WTC11 (cell line): ENCODE measurements around the gene KAT2B. TPM values are rescaled to one million over a fixed set of nuclear protein-coding genes. Genes with fewer than 3 reads are reported as not detected.

Experiments used
- ATAC-seq: fragments of 200-7000 bp; cut with Tn5 transposase; 2 replicates; pipeline ENCODE4 v1.10.0; 2021; ENCODE audit warnings: mild to moderate bottlenecking, moderate library complexity
- CTCF ChIA-PET: fragments of 300-600 bp; sonication (Branson Sonifier 250); formaldehyde crosslinking; loops from one replicate; lab custom pipeline; 2021; ENCODE audit warnings: antibody characterized with exemption; lab: Charles Lee
- POLR2A ChIA-PET: fragments of 350-600 bp; sonication (Branson Sonifier 250); formaldehyde crosslinking; loops from one replicate; lab custom pipeline; 2021; ENCODE audit warnings: antibody characterized with exemption; lab: Charles Lee
- DNase-seq: peaks from one replicate; pipeline ENCODE4 v3.0.0; 2021; ENCODE audit warnings: low spot score
- H3K27ac Mint-ChIP-seq: 2 replicates; pipeline ENCODE4 v1.8.0; 2021; ENCODE audit warnings: mixed read lengths
- H3K27me3 Mint-ChIP-seq: 2 replicates; pipeline ENCODE4 v1.8.0; 2021; ENCODE audit warnings: low read depth, mild to moderate bottlenecking, moderate library complexity, mixed read lengths
- H3K36me3 Mint-ChIP-seq: 2 replicates; pipeline ENCODE4 v1.8.0; 2021; ENCODE audit warnings: mixed read lengths
- H3K4me1 Mint-ChIP-seq: 2 replicates; pipeline ENCODE4 v1.8.0; 2022; ENCODE audit warnings: mixed read lengths
- H3K4me3 Mint-ChIP-seq: 2 replicates; pipeline ENCODE4 v1.8.0; 2021; ENCODE audit warnings: mild to moderate bottlenecking, moderate library complexity, mixed read lengths
- H3K9me3 Mint-ChIP-seq: 2 replicates; pipeline ENCODE4 v1.8.0; 2021; ENCODE audit warnings: mixed read lengths
- AFF4 ChIP-seq: sonication (generic); formaldehyde crosslinking; IDR thresholded peaks from 2 replicates; pipeline ENCODE4 v1.8.1; 2023; ENCODE audit warnings: mild to moderate bottlenecking, missing genetic modification reagents, borderline replicate concordance
- CREB1 ChIP-seq: sonication (generic); formaldehyde crosslinking; IDR thresholded peaks from 2 replicates; pipeline ENCODE4 v1.8.0; 2023; ENCODE audit warnings: mild to moderate bottlenecking, missing genetic modification reagents
- E2F4 ChIP-seq: sonication (generic); formaldehyde crosslinking; IDR thresholded peaks from 2 replicates; pipeline ENCODE4 v1.8.1; 2022; ENCODE audit warnings: low read depth, mild to moderate bottlenecking, moderate library complexity, missing genetic modification reagents, borderline replicate concordance
- ELF4 ChIP-seq: sonication (generic); formaldehyde crosslinking; IDR thresholded peaks from 2 replicates; pipeline ENCODE4 v1.8.1; 2022; ENCODE audit warnings: low read depth, mild to moderate bottlenecking, moderate library complexity, missing genetic modification reagents
- ESRRA ChIP-seq: sonication (generic); formaldehyde crosslinking; IDR thresholded peaks from 2 replicates; pipeline ENCODE4 v1.8.1; 2022; ENCODE audit warnings: mild to moderate bottlenecking, missing genetic modification reagents, borderline replicate concordance
- FOXP1 ChIP-seq: sonication (generic); formaldehyde crosslinking; IDR thresholded peaks from 2 replicates; pipeline ENCODE4 v1.8.0; 2022; ENCODE audit warnings: missing genetic modification reagents, mild to moderate bottlenecking, moderate library complexity, borderline replicate concordance
- HMGA2 ChIP-seq: fragments of 250-450 bp; sonication (Bioruptor Pico); IDR thresholded peaks from 2 replicates; pipeline ENCODE4 v1.4.0; 2021; ENCODE audit warnings: mild to moderate bottlenecking, moderate library complexity
- HMGXB4 ChIP-seq: sonication (generic); formaldehyde crosslinking; IDR thresholded peaks from 2 replicates; pipeline ENCODE4 v1.8.1; 2023; ENCODE audit warnings: mild to moderate bottlenecking, moderate library complexity, missing genetic modification reagents
- NFE2L1 ChIP-seq: sonication (generic); formaldehyde crosslinking; IDR thresholded peaks from 2 replicates; pipeline ENCODE4 v1.8.1; 2023; ENCODE audit warnings: missing genetic modification reagents
- NR1H2 ChIP-seq: sonication (generic); formaldehyde crosslinking; IDR thresholded peaks from 2 replicates; pipeline ENCODE4 v1.9.0; 2021; ENCODE audit warnings: mild to moderate bottlenecking, moderate library complexity, missing genetic modification reagents
- RELA ChIP-seq: sonication (generic); formaldehyde crosslinking; IDR thresholded peaks from 2 replicates; pipeline ENCODE4 v1.8.1; 2022; ENCODE audit warnings: missing genetic modification reagents, mild to moderate bottlenecking, borderline replicate concordance
- SMAD4 ChIP-seq: sonication (generic); formaldehyde crosslinking; IDR thresholded peaks from 2 replicates; pipeline ENCODE4 v1.8.0; 2022; ENCODE audit warnings: mild to moderate bottlenecking, missing genetic modification reagents
- SOX15 ChIP-seq: fragments of 250-450 bp; sonication (Bioruptor Pico); IDR thresholded peaks from 2 replicates; pipeline ENCODE4 v1.9.0; 2021; ENCODE audit warnings: mild to moderate bottlenecking
- STAT6 ChIP-seq: sonication (generic); formaldehyde crosslinking; conservative IDR thresholded peaks from 2 replicates; pipeline ENCODE4 v1.8.1; 2023; ENCODE audit warnings: mild to moderate bottlenecking, low read depth, missing genetic modification reagents, moderate library complexity
- TEAD1 ChIP-seq: sonication (generic); formaldehyde crosslinking; IDR thresholded peaks from 2 replicates; pipeline ENCODE4 v1.8.0; 2022; ENCODE audit warnings: mild to moderate bottlenecking, missing genetic modification reagents
- USF1 ChIP-seq: sonication (generic); formaldehyde crosslinking; IDR thresholded peaks from 2 replicates; pipeline ENCODE4 v1.8.0; 2022; ENCODE audit warnings: mild to moderate bottlenecking, missing genetic modification reagents
- ZBTB43 ChIP-seq: sonication (generic); formaldehyde crosslinking; IDR thresholded peaks from 2 replicates; pipeline ENCODE4 v1.8.1; 2023; ENCODE audit warnings: mild to moderate bottlenecking, missing genetic modification reagents
- ZMAT4 ChIP-seq: fragments of 250-450 bp; sonication (Bioruptor Pico); IDR thresholded peaks from 2 replicates; pipeline ENCODE4 v1.9.0; 2021; ENCODE audit warnings: mild to moderate bottlenecking
- ZSCAN18 ChIP-seq: fragments of 250-450 bp; sonication (Bioruptor Pico); IDR thresholded peaks from 2 replicates; pipeline ENCODE4 v2.1.2; 2022; ENCODE audit warnings: mild to moderate bottlenecking, moderate library complexity
- total RNA-seq: library from RNA; stranded (reverse); gene quantifications from 3 replicates; pipeline ENCODE4 v1.2.3, GENCODE V29; 2021

KAT2B gene
- total RNA-seq, 1 experiment from 2014 or later, result 2.7 TPM

- CTCF ChIA-PET, result no interaction called here
- no peaks in the 10 kb centered on the region for H3K27me3 Mint-ChIP-seq
Measured at GRCh38 chr3:20100151-20100550, 59.9 kb downstream of the KAT2B start.

GRCh38 chr3:20101041-20101440 is 60.8 kb downstream of the KAT2B start:
- Mint-ChIP-seq H3K4me1 (no peaks in the 10 kb centered on the region), H3K27me3 (no peaks in the 10 kb centered on the region), H3K27ac (no peak overlapping the region), H3K9me3 (no peaks in the 10 kb centered on the region), H3K36me3 (no peaks in the 10 kb centered on the region), H3K4me3 (no peak overlapping the region)
- ChIA-PET POLR2A (no interaction called here), CTCF (no interaction called here)
- ATAC-seq, result no peak
- no peak for DNase-seq
- TF ChIP-seq SMAD4 (CRISPR knock-in tag), result no peak
- TF ChIP-seq NFE2L1 (CRISPR knock-in tag), result no peak
- TF ChIP-seq ZSCAN18 (CRISPR knock-in tag), result no peak
- TF ChIP-seq FOXP1 (CRISPR knock-in tag), result no peak
- TF ChIP-seq ZBTB43, result no peak
- no peak for TF ChIP-seq AFF4

More at GRCh38 chr3:20100151-20100550, 59.9 kb downstream of the KAT2B start:
- no peak for DNase-seq
- no peaks in the 10 kb centered on the region for H3K9me3 Mint-ChIP-seq
- no peak for ATAC-seq
- POLR2A ChIA-PET, result no interaction called here
- H3K27ac Mint-ChIP-seq, result no peak overlapping the region
- TF ChIP-seq NR1H2 (CRISPR knock-in tag) (no peak), HMGA2 (CRISPR knock-in tag) (no peak), RELA (CRISPR knock-in tag) (no peak), ZMAT4 (CRISPR knock-in tag) (no peak), TEAD1 (no peak), FOXP1 (CRISPR knock-in tag) (no peak), USF1 (CRISPR knock-in tag) (no peak), STAT6 (CRISPR knock-in tag) (no peak), HMGXB4 (CRISPR knock-in tag) (no peak), NFE2L1 (CRISPR knock-in tag) (no peak), E2F4 (CRISPR knock-in tag) (no peak), SOX15 (CRISPR knock-in tag) (no peak), ESRRA (no peak), CREB1 (CRISPR knock-in tag) (no peak), ELF4 (CRISPR knock-in tag) (no peak)
- no peak overlapping the region for H3K4me3 Mint-ChIP-seq
- no peaks in the 10 kb centered on the region for H3K4me1 Mint-ChIP-seq
- no peaks in the 10 kb centered on the region for H3K36me3 Mint-ChIP-seq
